Erythroblast (primary cell): ENCODE measurements around the gene AREL1.

Experiments used
- GATA1 ChIP-seq: IDR thresholded peaks from 2 replicates; pipeline ENCODE4 v1.6.1; 2011; ENCODE audit warnings: low read depth, mild to moderate bottlenecking, control low read depth, low read length, moderate library complexity
- POLR2A ChIP-seq: IDR thresholded peaks from 2 replicates; pipeline ENCODE4 v1.6.1; 2011; ENCODE audit warnings: mild to moderate bottlenecking, low read length

GRCh38 chr14:74621556-74621955 is 91.3 kb downstream of the AREL1 start:
- TF ChIP-seq POLR2A (no peak), GATA1 (no peak)
